Activated CD8-positive, alpha-beta T cell treated with anti-CD3 and anti-CD28 coated beads for 36 hours (primary cell): ENCODE results near the gene NR4A1. TPM values are rescaled to one million over a fixed set of nuclear protein-coding genes. Genes with fewer than 3 reads are reported as not detected.
A peak's percentile ranks its signal among the peaks of the same experiment; 100 is the strongest.
"Not testable (repeated sequence)": the region's sequence is repeated elsewhere in the genome, so short reads cannot be mapped to it uniquely, and the experiment has no call there.

Source experiments
- ATAC-seq: fragments of 200-7000 bp; cut with Tn5 transposase; one replicate; pipeline ENCODE4 v1.10.0; 2021; ENCODE audit warnings: mild to moderate bottlenecking, moderate library complexity
- CTCF ChIA-PET: fragments of 350-600 bp; sonication (Branson Sonifier 250); formaldehyde crosslinking; loops from one replicate; lab custom pipeline; 2021; ENCODE audit warnings: antibody characterized with exemption; lab: Charles Lee
- POLR2A ChIA-PET: fragments of 350-600 bp; sonication (Branson Sonifier 250); formaldehyde crosslinking; loops from one replicate; lab custom pipeline; 2021; ENCODE audit warnings: antibody characterized with exemption; lab: Charles Lee
- DNase-seq: peaks from one replicate; pipeline ENCODE4 v3.0.0-alpha.2; 2020
- H3K27ac Mint-ChIP-seq: one replicate; pipeline ENCODE4 v1.8.0; 2021; ENCODE audit warnings: mild to moderate bottlenecking, mixed read lengths
- H3K27me3 Mint-ChIP-seq: one replicate; pipeline ENCODE4 v1.8.0; 2021; ENCODE audit warnings: mixed read lengths
- H3K36me3 Mint-ChIP-seq: one replicate; pipeline ENCODE4 v1.8.0; 2021; ENCODE audit warnings: low read depth, mixed read lengths
- H3K4me1 Mint-ChIP-seq: one replicate; pipeline ENCODE4 v1.8.0; 2021; ENCODE audit warnings: low read depth, mixed read lengths
- H3K4me3 Mint-ChIP-seq: one replicate; pipeline ENCODE4 v1.8.0; 2021; ENCODE audit warnings: mild to moderate bottlenecking, moderate library complexity, mixed read lengths
- H3K9me3 Mint-ChIP-seq: one replicate; pipeline ENCODE4 v1.8.0; 2021; ENCODE audit warnings: mixed read lengths
- intact Hi-C: fragments of 100-400 bp; cut with micrococcal nuclease; formaldehyde crosslinking; loops from one replicate; pipeline ENCODE4 v1.10.0; 2022
- total RNA-seq, 2 experiments: library from RNA; stranded (reverse); gene quantifications; one replicate each; pipeline ENCODE4 v1.2.3, GENCODE V29; 2021
- TF ChIP-seq, protein P1 (sequence below): fragments of 200-600 bp; IDR thresholded peaks from one replicate; pipeline ENCODE4 v1.8.0; 2022; ENCODE audit warnings: antibody characterized with exemption, mild to moderate bottlenecking

NR4A1 gene
- total RNA-seq, 2 experiments from 2014 or later: 120 to 128 TPM

- ChIA-PET CTCF (interaction anchor here (0.7 to 1.5 kb wide), 11 partner anchors 8 to 216 kb away, joined by 3 to 10 read pairs (median 3); no protein-coding TSS in a partner anchor), POLR2A (interaction anchor here (1.1 kb wide), 1 partner anchor 13 kb away, joined by 3 read pairs; no protein-coding TSS in a partner anchor)
- ATAC-seq: no peak
- DNase-seq: no peak
- TF ChIP-seq, protein P1, sequence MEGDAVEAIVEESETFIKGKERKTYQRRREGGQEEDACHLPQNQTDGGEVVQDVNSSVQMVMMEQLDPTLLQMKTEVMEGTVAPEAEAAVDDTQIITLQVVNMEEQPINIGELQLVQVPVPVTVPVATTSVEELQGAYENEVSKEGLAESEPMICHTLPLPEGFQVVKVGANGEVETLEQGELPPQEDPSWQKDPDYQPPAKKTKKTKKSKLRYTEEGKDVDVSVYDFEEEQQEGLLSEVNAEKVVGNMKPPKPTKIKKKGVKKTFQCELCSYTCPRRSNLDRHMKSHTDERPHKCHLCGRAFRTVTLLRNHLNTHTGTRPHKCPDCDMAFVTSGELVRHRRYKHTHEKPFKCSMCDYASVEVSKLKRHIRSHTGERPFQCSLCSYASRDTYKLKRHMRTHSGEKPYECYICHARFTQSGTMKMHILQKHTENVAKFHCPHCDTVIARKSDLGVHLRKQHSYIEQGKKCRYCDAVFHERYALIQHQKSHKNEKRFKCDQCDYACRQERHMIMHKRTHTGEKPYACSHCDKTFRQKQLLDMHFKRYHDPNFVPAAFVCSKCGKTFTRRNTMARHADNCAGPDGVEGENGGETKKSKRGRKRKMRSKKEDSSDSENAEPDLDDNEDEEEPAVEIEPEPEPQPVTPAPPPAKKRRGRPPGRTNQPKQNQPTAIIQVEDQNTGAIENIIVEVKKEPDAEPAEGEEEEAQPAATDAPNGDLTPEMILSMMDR: no peak
- intact Hi-C loops: no loop called here
- H3K4me1 Mint-ChIP-seq: no peaks in the 10 kb centered on the region
- H3K4me3 Mint-ChIP-seq: no peak overlapping the region
- H3K27me3 Mint-ChIP-seq: peaks cover 37% of the 10 kb centered on the region
- H3K9me3 Mint-ChIP-seq: no peaks in the 10 kb centered on the region
- H3K27ac Mint-ChIP-seq: no peak overlapping the region
- no peaks in the 10 kb centered on the region for H3K36me3 Mint-ChIP-seq
Measured at GRCh38 chr12:52091061-52091460, 39.8 kb downstream of the NR4A1 start.

DNA sequence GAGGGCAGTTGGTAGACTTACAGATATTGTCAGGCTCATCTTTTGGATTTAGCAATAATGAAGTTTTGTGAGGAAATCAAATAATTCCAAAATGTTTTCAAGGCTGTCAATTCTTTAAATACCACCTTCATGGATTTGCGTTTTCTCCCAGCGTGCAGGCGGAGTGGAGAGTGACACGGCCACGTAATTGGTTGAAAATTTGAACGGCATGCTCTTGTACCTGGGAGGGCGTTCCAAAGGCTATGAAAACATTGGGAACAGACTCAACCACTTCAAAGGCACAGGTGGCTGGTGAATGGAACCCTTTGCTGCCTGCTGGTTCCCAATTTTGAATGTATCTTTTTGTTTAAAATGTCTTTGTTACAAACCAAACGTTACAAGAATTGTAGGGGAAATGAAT lies 40.6 kb downstream of the NR4A1 start:
- Mint-ChIP-seq H3K27me3 (peaks cover 36% of the 10 kb centered on the region), H3K4me1 (no peaks in the 10 kb centered on the region), H3K27ac (no peak overlapping the region), H3K4me3 (no peak overlapping the region), H3K36me3 (no peaks in the 10 kb centered on the region), H3K9me3 (no peaks in the 10 kb centered on the region)
- intact Hi-C loops: no loop called here
- ChIA-PET CTCF (interaction anchor here (1.0 to 1.5 kb wide), 5 partner anchors 9 to 217 kb away, joined by 3 to 10 read pairs (median 3); no protein-coding TSS in a partner anchor), POLR2A (no interaction called here)
- DNase-seq (no peak), ATAC-seq (no peak)
- TF ChIP-seq, protein P1: no peak

- Mint-ChIP-seq H3K27ac (no peak overlapping the region), H3K4me1 (no peaks in the 10 kb centered on the region), H3K9me3 (no peaks in the 10 kb centered on the region), H3K27me3 (peaks cover 34% of the 10 kb centered on the region), H3K4me3 (no peak overlapping the region), H3K36me3 (no peaks in the 10 kb centered on the region)
- TF ChIP-seq, protein P1: no peak
- POLR2A ChIA-PET: no interaction called here
- intact Hi-C loops: no loop called here
- CTCF ChIA-PET: interaction anchor here (1.1 to 1.4 kb wide), 3 partner anchors 10 to 27 kb away, joined by 3 to 4 read pairs (median 3); no protein-coding TSS in a partner anchor
- DNase-seq (no peak), ATAC-seq (no peak)
Measured at GRCh38 chr12:52093346-52093745, 42.1 kb downstream of the NR4A1 start.

GRCh38 chr12:52096332-52097044 lies 45.2 kb downstream of the NR4A1 start:
- ChIA-PET CTCF (no interaction called here), POLR2A (no interaction called here)
- intact Hi-C loops: no loop called here
- peaks cover 21% of the 10 kb centered on the region for H3K27me3 Mint-ChIP-seq
- DNase-seq: no peak
- TF ChIP-seq, protein P1: no peak
- no peaks in the 10 kb centered on the region for H3K4me1 Mint-ChIP-seq
- H3K27ac Mint-ChIP-seq: no peak overlapping the region
- H3K4me3 Mint-ChIP-seq: no peak overlapping the region
- H3K36me3 Mint-ChIP-seq: no peaks in the 10 kb centered on the region
- ATAC-seq: no peak
- H3K9me3 Mint-ChIP-seq: no peaks in the 10 kb centered on the region

- Mint-ChIP-seq H3K27me3 (peaks cover 21% of the 10 kb centered on the region), H3K4me1 (no peaks in the 10 kb centered on the region), H3K4me3 (no peak overlapping the region), H3K36me3 (no peaks in the 10 kb centered on the region), H3K9me3 (no peaks in the 10 kb centered on the region), H3K27ac (no peak overlapping the region)
- CTCF ChIA-PET: no interaction called here
- POLR2A ChIA-PET: no interaction called here
- DNase-seq (no peak), ATAC-seq (peak; percentile 60)
- TF ChIP-seq, protein P1: no peak
- intact Hi-C loops: no loop called here
Measured at GRCh38 chr12:52097045-52097666, 45.9 kb downstream of the NR4A1 start.

DNA sequence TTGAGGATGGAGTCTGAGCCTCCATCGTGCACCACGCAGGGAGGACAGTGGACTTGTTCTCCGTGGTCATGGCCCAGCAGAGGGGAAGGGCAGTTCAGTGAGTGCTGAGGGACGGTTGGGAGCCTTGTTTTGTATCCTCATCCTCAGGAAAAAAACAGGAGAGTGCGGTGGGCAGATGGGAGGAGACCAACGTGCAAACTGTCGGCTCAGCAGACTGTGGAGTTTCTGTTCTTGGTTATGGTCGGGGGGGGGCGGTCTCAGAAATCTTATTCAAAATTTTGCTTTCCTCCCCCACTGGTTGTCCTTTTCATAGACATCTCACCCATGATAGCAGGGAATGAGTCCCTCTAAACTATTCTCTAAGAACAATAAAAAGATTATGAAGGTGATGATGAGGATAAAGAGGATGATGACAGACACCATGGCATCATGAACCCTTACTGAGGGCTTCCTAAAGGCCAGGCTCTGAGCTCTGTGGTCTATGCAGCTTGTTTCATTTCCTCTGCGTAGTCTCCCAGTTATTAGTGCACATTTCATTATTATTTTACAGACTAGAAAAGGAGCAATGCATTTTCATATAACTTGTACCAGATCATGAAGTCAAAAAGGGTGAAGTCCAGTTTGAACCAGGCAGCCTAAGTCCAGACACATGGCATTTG lies 53.3 kb downstream of the NR4A1 start:
- POLR2A ChIA-PET, ATAC-seq, H3K9me3 Mint-ChIP-seq, H3K4me3 Mint-ChIP-seq, intact Hi-C loops, H3K27ac Mint-ChIP-seq, DNase-seq, H3K36me3 Mint-ChIP-seq, H3K4me1 Mint-ChIP-seq: not testable (repeated sequence)
- H3K27me3 Mint-ChIP-seq: peaks cover 37% of the 10 kb centered on the region
- CTCF ChIA-PET: interaction anchor here (1.1 kb wide), 1 partner anchor 11 kb away, joined by 3 read pairs; no protein-coding TSS in a partner anchor
